HEK293T (cell line): ENCODE results near the gene SMCO3.

Experiments used
- CTCF ChIA-PET: fragments of 350-600 bp; formaldehyde crosslinking; extraction: SDS; loops from one replicate; lab custom pipeline; 2021; ENCODE audit warnings: antibody characterized with exemption, inconsistent platforms; lab: Yijun Ruan, JAX
- POLR2A ChIA-PET: fragments of 350-600 bp; formaldehyde crosslinking; extraction: SDS; loops from one replicate; lab custom pipeline; 2020; ENCODE audit warnings: antibody characterized with exemption, inconsistent platforms; lab: Yijun Ruan, JAX
- DNase-seq: peaks from one replicate; pipeline ENCODE4 v3.0.0; 2012; ENCODE audit warnings: mixed read lengths; ENCODE audit errors: extremely low spot score
- ARNT ChIP-seq: fragments of 450-650 bp; IDR thresholded peaks from 2 replicates; pipeline ENCODE4 v1.6.1; 2017; ENCODE audit warnings: mild to moderate bottlenecking
- BHLHE40 ChIP-seq: fragments of 450-650 bp; IDR thresholded peaks from 2 replicates; pipeline ENCODE4 v1.6.1; 2016; ENCODE audit warnings: mild to moderate bottlenecking, moderate library complexity, borderline replicate concordance
- CTBP1 ChIP-seq: fragments of 450-650 bp; IDR thresholded peaks from 2 replicates; pipeline ENCODE4 v1.6.1; 2016; ENCODE audit warnings: borderline replicate concordance
- ELF4 ChIP-seq: fragments of 450-650 bp; IDR thresholded peaks from 2 replicates; pipeline ENCODE4 v1.6.1; 2017; ENCODE audit warnings: antibody characterized with exemption
- FOXA1 ChIP-seq: fragments of 450-650 bp; IDR thresholded peaks from 2 replicates; pipeline ENCODE4 v1.6.1; 2016; ENCODE audit warnings: mild to moderate bottlenecking
- FOXK2 ChIP-seq: fragments of 450-650 bp; IDR thresholded peaks from 2 replicates; pipeline ENCODE4 v1.6.1; 2016; ENCODE audit warnings: mild to moderate bottlenecking
- FOXM1 ChIP-seq: fragments of 450-650 bp; IDR thresholded peaks from 2 replicates; pipeline ENCODE4 v1.6.1; 2017; ENCODE audit warnings: mild to moderate bottlenecking, borderline replicate concordance
- HDGF ChIP-seq: fragments of 450-650 bp; IDR thresholded peaks from 2 replicates; pipeline ENCODE4 v1.6.1; 2017; ENCODE audit warnings: antibody characterized with exemption, borderline replicate concordance
- L3MBTL2 ChIP-seq: fragments of 450-650 bp; conservative IDR thresholded peaks from 2 replicates; pipeline ENCODE4 v1.6.1; 2016; ENCODE audit warnings: mild to moderate bottlenecking
- LEF1 ChIP-seq: fragments of 450-650 bp; IDR thresholded peaks from 2 replicates; pipeline ENCODE4 v1.6.1; 2017; ENCODE audit warnings: mild to moderate bottlenecking, borderline replicate concordance
- NFRKB ChIP-seq: fragments of 450-650 bp; IDR thresholded peaks from 2 replicates; pipeline ENCODE4 v1.6.1; 2016; ENCODE audit warnings: mild to moderate bottlenecking, moderate library complexity
- PKNOX1 ChIP-seq: fragments of 450-650 bp; IDR thresholded peaks from 2 replicates; pipeline ENCODE4 v1.6.1; 2016
- SP1 ChIP-seq: fragments of 450-650 bp; IDR thresholded peaks from 2 replicates; pipeline ENCODE4 v1.6.1; 2017
- SUZ12 ChIP-seq: fragments of 450-650 bp; IDR thresholded peaks from 2 replicates; pipeline ENCODE4 v1.6.1; 2016; ENCODE audit warnings: mild to moderate bottlenecking
- TARDBP ChIP-seq: fragments of 450-650 bp; IDR thresholded peaks from 2 replicates; pipeline ENCODE4 v1.6.1; 2016
- ZNF384 ChIP-seq: fragments of 450-650 bp; IDR thresholded peaks from 2 replicates; pipeline ENCODE4 v1.6.1; 2016

Gene SMCO3

DNA sequence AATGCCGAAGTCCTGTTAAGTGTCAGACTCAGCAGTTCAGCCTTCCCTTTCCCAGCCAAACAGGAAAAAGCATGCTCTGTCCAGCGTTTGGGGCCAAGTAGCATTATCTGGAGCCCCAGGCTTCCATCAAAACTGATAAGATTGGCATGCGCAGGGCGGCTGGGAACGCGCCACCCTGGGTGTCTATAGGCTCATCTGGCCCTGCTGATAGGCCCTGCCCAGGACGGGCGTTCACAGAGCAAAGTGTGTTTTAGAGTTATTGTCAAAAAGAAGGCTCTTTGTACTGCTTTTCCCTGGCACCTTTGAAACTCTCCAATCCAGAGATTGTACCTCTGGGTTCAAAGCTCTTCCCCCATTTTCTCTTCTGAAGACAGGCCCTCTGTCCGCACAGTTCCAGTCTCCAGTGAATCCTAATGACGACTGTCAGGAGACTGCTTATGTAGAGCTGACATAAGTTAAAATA is 29.5 kb upstream of the SMCO3 start, which contains the start of gene ART4:
Gene ART4, minus strand, starts transcription at position 102 of the 463 bp plus-strand sequence. CDS start 413 bp downstream, outside the sequence.
- no peak for TF ChIP-seq HDGF
- TF ChIP-seq FOXA1: no peak
- TF ChIP-seq CTBP1: no peak
- TF ChIP-seq FOXK2: no peak
- TF ChIP-seq ZNF384: no peak
- no peak for TF ChIP-seq TARDBP
- no peak for TF ChIP-seq PKNOX1
- no peak for TF ChIP-seq LEF1
- no peak for TF ChIP-seq NFRKB
- TF ChIP-seq L3MBTL2: no peak
- TF ChIP-seq ARNT: no peak
- no peak for TF ChIP-seq ELF4
- no peak for TF ChIP-seq SUZ12
- TF ChIP-seq FOXM1: no peak
- TF ChIP-seq SP1: no peak
- no peak for TF ChIP-seq BHLHE40
- POLR2A ChIA-PET: no interaction called here
- DNase-seq: no peak
- CTCF ChIA-PET: no interaction called here

DNA sequence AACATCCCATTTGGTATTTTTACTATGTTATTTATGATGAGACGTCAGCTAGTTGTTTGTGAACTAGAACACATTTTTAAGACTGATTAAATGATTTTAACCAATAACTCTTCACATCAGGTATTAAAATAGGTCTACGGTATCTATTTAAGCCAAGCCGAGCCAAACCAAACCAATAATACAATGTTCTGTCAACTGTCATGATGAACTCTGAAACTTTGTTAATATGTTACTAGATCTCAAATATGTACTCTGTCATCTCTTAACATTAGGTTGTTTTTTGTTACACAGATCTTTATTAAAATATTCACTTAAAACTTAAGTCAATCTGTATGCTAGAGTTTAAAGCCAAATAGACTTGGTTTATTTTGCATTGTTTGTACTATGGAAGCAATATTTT is 28.3 kb upstream of the SMCO3 start:
- CTCF ChIA-PET: no interaction called here
- POLR2A ChIA-PET: no interaction called here
- no peak for DNase-seq
- TF ChIP-seq TARDBP (no peak), BHLHE40 (no peak), ELF4 (no peak)

DNA sequence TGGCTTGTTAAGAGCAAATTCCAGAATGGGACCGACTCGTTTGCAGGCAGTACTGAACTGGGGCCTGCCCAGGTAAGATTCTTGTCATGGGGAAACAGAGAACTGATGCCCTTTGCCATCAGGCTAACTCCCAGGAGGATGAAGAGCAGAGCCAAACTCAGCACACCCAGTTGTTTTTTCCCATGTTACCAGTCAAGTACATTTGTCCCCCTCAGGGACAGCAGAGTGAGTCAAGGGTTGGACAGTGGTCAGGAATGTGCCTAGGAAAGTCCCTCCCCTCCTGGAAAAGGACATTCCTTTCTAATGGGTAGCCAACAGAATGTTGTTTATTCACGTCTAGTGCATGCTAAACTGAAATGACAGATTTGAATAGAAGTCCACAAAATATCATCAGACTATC is 27.8 kb upstream of the SMCO3 start:
- TF ChIP-seq PKNOX1 (no peak), TARDBP (no peak), ELF4 (no peak), LEF1 (no peak), FOXK2 (no peak), NFRKB (no peak), FOXA1 (no peak)
- ChIA-PET POLR2A (no interaction called here), CTCF (interaction anchor here (0.7 kb wide), 1 partner anchor 61 kb away, joined by 3 read pairs; no protein-coding TSS in a partner anchor)
- DNase-seq: no peak

- CTCF ChIA-PET: no interaction called here
- TF ChIP-seq FOXA1 (no peak), PKNOX1 (no peak), ZNF384 (no peak)
Measured at GRCh38 chr12:14840616-14841015, 26.6 kb upstream of the SMCO3 start.

DNA sequence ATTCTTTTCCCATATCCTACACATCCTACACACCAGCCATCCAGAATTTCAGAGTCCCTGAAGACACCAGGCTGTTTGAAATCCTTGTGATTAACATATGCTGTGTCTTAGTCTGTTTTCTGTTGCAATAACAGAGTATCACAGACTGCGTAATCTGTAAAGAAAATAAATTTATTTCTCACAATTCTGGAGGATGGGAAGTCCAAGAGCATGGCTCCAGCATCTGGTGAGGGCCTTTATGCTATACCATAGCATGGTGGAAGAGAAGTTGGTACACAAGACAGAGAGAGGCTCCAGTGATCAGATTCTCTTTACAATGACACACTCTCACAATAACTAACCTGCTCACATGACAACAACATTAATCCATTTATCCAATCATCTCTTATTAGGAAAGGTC is 25.3 kb upstream of the SMCO3 start:
- TF ChIP-seq FOXA1 (no peak), TARDBP (no peak), NFRKB (no peak), FOXK2 (no peak), L3MBTL2 (no peak), ARNT (no peak), PKNOX1 (no peak), ELF4 (no peak), ZNF384 (no peak), LEF1 (no peak), SP1 (no peak), BHLHE40 (no peak), SUZ12 (no peak), HDGF (no peak), CTBP1 (no peak), FOXM1 (no peak)
- CTCF ChIA-PET: no interaction called here
- DNase-seq: no peak
- POLR2A ChIA-PET: no interaction called here

More at GRCh38 chr12:14840616-14841015, 26.6 kb upstream of the SMCO3 start:
- DNase-seq: no peak
- POLR2A ChIA-PET: no interaction called here

- DNase-seq: no peak
- CTCF ChIA-PET: no interaction called here
- TF ChIP-seq ELF4 (no peak), NFRKB (no peak), ARNT (no peak), LEF1 (no peak), FOXM1 (no peak), CTBP1 (no peak), TARDBP (no peak), FOXA1 (no peak), PKNOX1 (no peak), L3MBTL2 (no peak), ZNF384 (no peak), HDGF (no peak), FOXK2 (no peak), SUZ12 (no peak)
- POLR2A ChIA-PET: interaction anchor here (1.3 kb wide), 2 partner anchors 66 to 67 kb away, joined by 3 read pairs; a partner anchor contains a TSS
Measured at GRCh38 chr12:14836336-14837210, 22.6 kb upstream of the SMCO3 start.
